Retinal pigment epithelial cell (primary cell): Measurements from ENCODE around the gene CHRND.

Experiments used
- DNase-seq: peaks from one replicate; pipeline ENCODE4 v3.0.0-alpha.2; 2010; ENCODE audit warnings: low read depth
- H3K4me3 ChIP-seq: 2 replicates; pipeline ENCODE4 v1.5.1; 2011; ENCODE audit warnings: mild to moderate bottlenecking, low read length, control low read depth, moderate library complexity
- TF ChIP-seq, protein P1 (sequence below): conservative IDR thresholded peaks from 2 replicates; pipeline ENCODE4 v1.5.1; 2011; ENCODE audit warnings: low read depth, low read length, control low read depth, inconsistent platforms

Gene CHRND

DNA sequence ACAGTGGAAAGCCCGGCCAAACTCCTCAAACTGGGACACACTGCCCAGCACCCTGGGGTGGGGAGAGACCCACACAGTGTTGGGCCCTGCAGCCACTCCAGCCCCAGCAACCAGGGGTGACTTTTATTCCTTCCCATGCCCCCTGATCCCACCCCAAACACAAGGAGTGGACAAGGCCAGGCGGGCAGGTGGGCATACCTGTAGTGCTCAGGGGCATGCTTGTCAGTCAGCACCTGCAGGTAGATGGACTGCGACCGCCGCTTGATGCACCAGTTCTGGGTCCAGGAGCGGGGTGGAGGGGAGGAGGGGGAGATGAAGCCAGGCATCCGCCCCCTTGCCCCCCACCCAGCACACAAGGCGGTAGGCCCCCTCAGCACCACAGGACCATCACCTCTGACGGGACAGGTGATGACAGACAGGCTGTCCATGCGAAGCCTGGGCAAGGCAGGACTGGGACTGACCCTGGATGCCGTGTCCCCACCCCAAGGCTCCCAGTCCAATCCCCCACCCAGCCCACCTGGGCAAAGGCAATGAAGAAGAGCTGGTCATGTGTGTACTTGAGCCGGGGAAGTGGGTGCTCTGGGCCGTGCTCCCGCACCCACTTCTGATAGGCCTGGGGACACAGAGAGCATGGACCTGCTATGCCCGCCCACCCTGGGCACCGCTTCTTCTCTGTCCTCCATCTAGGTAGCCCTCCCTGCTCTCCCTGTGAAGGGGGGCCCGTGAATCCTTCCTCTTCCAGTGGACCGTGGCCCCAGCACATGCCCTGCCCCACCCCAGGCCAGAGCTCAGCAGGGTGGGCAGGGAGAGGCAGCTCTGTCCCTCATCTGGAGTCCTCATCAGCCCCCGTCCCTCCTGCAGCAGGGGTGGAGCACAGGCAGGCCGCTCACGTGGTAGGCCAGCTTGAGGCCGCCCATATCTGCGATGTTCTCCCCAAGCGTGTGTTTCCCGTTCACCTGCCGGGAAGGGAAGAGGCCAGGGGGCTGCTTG is 45.5 kb upstream of the CHRND start:
- DNase-seq, result no peak
- TF ChIP-seq, protein P1, sequence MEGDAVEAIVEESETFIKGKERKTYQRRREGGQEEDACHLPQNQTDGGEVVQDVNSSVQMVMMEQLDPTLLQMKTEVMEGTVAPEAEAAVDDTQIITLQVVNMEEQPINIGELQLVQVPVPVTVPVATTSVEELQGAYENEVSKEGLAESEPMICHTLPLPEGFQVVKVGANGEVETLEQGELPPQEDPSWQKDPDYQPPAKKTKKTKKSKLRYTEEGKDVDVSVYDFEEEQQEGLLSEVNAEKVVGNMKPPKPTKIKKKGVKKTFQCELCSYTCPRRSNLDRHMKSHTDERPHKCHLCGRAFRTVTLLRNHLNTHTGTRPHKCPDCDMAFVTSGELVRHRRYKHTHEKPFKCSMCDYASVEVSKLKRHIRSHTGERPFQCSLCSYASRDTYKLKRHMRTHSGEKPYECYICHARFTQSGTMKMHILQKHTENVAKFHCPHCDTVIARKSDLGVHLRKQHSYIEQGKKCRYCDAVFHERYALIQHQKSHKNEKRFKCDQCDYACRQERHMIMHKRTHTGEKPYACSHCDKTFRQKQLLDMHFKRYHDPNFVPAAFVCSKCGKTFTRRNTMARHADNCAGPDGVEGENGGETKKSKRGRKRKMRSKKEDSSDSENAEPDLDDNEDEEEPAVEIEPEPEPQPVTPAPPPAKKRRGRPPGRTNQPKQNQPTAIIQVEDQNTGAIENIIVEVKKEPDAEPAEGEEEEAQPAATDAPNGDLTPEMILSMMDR, result no peak
- H3K4me3 ChIP-seq, result no peak overlapping the region

DNA sequence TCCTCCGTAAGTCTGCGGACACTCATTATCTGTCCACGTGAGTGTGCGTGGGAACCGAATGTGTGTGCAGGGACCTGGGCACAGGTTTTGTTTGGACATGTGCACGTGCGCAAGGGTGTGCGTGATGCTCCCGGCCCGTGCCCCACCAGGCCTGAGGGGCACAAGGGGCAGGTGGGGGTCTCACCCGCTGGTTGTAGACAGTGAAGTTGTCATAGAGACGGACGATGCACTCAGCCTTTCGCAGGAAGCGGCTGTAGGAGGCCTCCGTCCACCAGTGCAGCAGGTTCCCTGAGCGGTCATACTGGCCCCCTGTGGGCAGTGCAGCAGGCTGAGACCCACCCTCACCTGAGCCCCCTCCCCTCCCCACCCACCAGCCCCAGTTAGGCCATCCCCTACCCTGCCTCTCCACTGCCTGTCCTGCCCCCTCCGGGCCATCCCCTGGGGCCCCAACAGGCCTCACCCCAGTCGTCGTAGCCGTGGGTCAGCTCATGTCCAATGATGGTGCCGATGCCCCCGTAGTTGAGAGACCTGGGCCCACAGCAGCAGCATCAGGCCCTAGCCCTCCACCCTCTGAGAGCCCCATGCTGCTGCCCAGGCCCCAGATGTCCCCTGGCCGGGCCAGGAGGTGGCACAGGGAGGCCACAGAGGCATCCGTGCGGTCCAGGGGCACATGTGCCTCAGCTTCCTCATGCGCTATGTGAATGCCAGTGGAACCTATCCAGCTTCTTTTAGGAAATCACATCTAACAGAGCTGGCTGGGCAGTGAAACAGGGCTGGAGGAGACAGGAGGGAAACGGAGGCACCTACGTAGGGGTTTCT is 44.4 kb upstream of the CHRND start:
- TF ChIP-seq, protein P1, result no peak
- no peak for DNase-seq
- no peak overlapping the region for H3K4me3 ChIP-seq

DNA sequence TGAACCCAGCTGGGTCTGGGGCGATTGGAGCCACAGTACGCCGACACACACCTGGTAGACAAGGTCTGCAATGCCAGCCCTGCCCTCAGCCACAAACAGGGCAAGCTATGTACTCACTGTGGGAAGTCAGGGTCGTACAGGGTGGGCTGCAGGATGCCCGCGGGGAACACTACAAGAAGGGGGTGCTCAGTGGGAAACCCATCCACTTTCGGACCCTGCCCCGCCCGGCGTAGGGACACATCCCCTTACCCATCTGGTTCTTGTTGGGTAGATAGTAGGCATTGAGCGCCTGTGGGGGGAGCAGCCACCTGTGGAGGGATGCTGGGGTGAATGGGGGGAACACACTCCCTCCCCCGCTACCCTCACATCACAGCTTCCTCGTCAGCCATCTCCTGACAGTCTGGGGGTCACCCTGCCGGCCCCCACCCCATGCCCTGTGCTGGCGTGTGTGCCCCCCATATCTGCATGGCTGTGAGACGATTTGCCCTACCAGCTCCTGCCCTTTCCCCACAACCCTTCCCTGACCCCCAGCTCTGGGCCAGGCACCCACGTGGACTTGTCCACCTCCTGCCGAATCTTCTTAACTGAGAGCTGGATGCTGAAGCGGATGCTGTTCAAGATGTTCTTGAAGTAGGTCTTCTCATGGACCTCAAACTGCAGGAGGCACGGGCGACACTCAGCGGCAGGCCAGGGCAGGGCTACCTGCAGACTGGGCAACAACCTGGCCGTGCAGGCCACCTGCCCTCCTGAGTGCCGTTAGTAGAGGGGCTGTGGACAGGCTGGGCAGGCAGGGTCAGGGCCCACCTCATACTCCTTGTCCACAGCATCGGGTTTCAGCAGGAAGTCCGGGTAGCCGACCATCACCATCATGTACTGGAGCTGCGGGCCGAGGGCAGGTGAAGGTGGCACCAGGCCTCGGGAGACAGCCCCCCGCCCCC is 43.4 kb upstream of the CHRND start:
- DNase-seq, result no peak
- H3K4me3 ChIP-seq, result no peak overlapping the region
- TF ChIP-seq, protein P1, result no peak

DNA sequence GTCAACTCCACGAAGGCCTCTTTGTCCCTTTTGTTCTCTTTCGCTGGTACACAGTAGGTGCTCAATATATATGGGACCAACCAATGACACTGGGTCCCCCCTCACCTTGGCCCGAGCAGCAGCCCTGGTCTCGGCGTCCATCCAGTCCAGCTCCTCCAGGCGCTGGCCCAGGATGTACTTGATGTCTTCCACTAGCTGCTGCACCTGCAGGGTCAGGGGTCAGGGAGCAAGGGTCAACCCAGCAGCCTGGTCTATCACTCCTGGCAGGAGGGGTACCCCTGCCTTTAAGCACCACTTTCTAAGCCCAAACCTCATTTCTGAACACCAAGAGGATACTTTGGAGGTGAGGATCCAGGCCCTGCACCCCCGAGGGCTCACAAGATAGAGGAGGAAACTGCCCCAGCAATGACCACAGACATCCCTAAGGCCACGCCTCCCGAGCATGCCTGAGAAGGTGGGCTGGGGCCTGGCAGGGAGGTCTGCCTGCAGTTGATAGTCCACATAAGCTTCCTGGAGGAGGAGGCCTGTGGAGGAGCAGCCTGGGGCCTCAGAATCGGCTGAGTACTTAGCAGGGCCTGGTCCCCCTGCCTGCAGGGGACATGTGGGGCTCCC is 42.5 kb upstream of the CHRND start:
- DNase-seq, result no peak
- TF ChIP-seq, protein P1, result no peak
- H3K4me3 ChIP-seq, result no peak overlapping the region

DNA sequence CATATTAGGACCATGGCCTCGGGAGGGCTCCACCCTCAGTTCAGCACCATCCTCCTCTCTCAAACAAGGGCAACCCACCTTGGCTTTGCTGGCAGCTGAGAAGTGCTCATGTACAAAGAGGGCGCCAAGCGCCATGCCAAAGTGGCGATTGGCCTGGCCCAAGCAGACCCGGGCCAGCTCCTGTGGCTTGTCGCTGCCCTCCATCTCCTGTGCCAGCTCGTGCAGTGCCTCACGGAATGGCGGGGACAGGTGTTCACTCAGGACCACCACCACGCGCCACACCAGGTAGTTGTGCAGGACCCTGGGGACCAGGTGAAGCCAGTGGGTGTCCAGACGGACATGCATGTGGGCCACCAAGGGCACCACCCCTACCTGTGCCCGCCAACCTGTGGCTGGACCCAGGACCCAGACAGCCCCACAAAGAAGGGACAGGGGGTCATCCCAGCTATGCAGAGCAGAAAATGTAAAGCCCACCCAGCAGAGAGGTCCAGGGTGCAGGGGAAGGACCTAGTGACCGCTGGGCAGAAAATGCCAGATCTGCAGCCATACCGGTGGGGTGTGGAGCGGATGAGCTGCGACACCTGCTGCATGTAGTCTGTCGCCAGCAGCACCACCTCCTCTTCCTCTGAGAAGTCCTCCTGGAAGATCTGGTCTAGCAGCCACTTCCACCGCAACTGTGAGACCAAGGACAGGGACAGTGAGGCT is 41.9 kb upstream of the CHRND start:
- TF ChIP-seq, protein P1, result no peak
- DNase-seq, result no peak
- H3K4me3 ChIP-seq, result no peak overlapping the region
